HG03520 (cell line): Measurements from ENCODE around the gene KHSRP.
"Not testable (repeated sequence)": the region's sequence is repeated elsewhere in the genome, so short reads cannot be mapped to it uniquely, and the experiment has no call there.

Experiments used
- ATAC-seq: cut with Tn5 transposase; IDR thresholded peaks from one replicate; pipeline ENCODE4 v1.9.1; 2021; ENCODE audit warnings: mild to moderate bottlenecking, moderate library complexity; ENCODE audit not compliant: unreplicated experiment

KHSRP gene

DNA sequence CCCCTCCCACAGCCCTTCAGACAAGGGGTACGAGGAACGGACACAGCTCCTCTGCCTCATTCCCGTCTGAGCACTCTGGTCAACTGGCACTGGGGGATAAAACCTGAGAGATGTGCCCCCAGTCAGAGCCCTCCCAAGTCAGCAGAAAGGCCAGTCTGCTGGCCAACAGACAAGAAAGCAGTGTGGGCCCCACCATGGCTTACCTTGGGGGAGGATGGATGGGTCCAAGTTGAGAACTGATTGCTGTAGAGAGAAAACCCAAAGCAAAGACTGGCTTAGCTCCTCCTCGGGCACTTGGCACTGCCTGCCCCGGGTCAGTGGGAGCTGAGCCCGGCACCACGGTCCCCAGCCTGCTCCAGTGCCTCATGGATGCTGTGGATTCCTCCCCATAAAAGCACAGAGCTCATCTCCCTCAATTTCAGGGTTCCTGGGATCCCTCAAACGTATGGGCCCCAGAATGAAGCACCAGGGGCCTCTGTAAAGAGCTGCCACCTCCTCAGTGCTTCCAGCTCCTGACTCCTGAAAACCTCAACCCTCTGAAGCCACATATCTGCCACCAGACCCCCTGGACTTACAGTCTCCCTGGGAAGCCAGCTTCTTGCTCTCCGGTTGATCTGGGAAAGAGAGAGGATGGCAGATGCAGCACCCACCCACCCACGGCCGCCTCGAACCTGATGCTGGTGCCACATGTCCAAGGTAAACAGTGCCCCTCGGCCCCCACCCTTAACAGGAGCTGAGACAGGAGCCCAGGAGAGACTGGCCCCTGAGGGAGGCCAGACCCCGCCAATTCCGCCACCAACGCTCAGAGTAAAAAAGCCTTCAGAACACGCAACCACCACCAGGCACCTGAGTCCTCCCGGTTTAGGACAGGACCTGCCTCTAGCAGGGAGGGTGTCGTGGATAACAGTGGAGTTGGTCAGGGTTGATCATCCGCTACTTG lies 3.3 kb downstream of the KHSRP start:
- no peak for ATAC-seq

DNA sequence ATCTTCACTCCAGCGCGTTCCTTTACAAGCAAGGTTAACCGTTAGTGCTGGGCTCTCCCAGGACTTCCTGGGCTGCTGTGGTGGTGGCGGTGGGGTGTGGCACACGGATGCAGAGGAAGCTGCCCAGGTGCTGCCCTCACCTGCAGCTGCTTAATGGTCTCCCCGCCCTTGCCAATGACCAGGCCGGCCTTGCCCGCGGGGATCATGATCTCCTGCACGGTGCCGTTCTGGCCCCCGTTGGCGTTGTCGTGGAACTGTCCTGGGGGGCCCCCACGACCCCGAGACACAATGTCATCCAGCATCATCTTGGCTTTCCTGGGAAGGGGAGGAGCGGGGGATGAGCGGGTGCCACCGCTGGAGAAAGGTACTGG lies 6.1 kb downstream of the KHSRP start:
- no peak for ATAC-seq

DNA sequence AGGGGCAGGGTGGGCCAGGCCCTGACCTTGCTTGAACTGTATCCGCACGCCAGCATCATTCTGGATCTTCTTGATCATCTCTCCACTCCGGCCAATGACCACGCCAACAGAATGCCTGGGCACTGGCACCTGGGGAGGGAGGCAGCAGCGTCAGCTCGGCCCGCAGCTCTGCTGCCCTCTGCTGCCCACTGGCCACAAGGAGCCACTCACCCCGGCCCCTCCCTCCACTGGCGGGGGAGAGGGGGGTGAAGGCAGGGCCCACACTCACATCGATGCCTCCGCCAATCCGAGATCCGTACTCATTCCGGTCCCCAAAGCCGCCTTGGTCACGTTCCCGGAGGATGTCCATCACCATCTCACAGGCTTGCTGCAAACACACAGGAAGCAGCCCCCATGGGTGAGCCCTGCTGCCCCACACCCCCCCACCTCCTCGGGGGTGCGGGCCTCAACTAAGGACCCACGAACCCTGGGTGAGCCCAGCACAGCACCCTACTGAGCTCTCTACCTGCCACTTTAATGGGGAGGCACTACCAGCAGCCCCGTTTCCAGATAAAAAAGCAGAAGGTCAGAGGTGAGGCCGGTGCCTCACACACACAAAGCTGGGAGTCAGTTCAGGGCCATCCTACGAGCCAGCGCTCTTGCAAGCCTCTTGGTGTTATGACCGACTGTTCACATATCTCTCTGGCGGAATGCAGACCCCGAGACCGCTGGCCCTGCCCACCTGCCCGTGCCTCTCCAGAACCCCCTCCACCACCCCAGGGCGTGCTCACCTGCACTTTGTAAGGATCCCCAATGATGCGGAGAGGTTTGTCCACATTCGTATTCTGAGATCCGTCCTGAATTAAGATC lies 6.7 kb downstream of the KHSRP start:
- ATAC-seq = no peak

DNA sequence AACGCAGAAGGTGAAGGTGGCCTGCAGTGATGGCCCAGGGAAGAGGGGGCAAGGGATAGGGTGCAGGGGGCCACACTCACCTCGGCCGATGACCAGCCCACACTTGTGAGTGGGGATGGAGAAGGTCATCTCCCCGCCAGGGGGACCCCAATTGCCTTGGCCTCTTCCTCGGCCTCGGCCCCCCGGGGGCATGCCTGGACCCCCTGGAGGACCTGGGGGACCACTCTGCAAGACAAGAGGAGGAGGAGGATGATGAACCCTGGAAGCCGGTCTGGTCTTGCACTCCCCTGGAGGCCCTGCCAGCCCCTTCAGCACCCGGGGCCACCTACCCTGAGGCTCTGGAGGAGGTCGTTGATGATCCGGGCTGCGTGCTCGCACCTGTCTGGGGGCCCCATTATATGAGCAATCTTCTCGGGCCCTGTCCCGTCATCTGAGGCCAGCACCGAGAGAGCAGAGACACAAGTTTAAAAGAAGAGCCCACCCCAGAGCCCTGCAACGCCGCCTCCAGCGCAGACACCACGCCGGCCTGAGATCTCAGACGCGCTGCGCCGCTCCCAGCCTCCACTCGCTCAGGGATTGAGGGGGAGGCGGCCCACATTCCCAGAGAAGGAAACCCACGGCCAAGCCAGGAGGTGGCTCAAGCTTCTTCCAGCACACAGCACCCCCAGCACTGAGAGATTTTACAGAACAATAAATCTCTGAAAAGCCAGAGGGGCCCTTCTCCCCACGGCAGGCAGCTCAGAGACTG lies 7.8 kb downstream of the KHSRP start:
- no peak for ATAC-seq

DNA sequence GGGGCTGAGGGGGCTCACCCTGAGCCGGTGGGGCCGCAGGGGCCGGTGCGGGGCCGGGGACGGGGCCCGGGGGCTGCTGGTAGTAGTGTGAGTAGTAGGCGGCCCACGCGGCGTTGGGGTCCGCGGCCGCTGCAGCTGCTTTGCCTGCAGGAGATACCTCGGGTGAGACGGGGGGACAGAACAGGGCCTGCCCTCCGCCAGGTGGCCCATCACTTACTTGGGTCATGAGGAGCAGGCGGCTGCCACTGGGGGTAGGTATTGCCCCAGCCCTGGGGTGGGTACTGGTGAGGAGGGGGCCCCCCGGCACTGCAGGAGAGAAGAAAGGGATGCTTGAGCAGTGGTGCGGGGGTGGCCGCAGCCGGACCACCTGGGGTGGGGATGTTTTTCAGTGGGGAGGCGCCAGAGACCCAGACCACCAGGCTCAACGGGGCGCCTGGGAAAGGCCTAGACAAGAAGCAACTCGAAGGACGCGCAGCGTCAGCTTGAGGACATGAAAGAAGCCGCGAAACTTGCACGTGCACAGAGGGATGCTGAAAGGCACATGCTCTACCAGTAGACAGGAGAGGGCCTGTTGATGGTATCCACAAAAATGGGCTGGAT lies 8.9 kb downstream of the KHSRP start:
- no peak for ATAC-seq

DNA sequence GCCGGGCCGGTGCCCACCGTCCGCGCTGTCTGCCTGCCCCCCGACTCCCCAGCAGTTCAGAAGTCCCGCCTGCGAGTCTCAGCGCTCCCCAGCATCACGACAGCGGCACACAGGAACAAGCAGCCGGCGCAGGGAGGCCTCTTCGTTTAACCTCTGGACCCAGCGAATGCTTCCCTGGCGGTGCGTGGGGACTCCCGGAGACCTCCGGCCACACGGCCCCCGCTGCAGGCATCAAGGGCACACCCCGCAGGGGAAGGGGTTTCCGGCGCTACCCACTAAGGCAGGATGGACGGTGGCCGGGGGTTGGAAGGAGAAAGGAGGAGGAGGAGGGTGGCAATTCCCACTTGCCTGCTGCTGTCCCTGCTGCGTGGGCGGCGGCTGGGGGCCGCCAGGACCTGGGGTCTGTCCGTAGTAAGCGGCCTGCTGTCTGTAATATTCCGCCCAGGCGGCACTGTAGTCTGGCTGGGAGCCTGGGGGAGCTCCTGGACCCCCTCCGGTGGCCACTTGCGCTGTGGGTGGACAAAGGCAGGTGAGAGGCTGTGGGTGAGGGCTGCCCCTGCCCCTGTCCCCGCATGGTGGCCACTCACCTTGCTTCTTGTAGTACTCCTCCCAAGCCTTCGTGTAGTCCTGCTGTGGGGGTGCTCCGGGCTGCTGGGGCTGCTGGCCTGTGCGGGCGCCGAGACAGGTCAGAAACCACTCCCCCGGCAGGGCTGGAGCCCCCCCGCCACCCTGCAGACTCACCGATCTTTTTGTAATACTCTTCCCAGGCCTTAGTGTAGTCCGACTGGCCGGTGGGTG lies 9.6 kb downstream of the KHSRP start:
- ATAC-seq = no peak

- no peak for ATAC-seq
These were observed 10.6 kb downstream of the KHSRP start for GRCh38 chr19:6413721-6414643.

DNA sequence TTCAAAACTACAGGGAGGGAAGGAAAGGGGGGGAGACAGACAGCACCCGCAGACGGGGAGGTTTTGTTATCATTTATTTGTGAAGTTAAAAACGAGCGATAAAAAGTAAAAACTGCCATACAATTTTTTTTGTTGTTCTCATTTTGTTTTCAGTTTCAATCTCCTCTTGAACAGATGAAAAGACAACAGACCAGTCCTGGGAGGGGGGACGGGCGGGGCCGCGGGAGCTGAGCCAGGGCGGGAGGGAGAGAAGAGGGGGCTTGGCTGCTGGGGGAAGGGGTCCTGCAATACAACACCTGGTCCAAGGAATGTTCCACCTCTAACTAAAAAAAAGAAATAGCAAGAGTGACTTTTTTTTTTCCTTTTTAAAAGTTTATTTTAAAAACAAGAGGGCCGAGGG lies 11.3 kb downstream of the KHSRP start:
- ATAC-seq = no peak

- no peak for ATAC-seq
These were observed 12.0 kb downstream of the KHSRP start for GRCh38 chr19:6412447-6413091.

DNA sequence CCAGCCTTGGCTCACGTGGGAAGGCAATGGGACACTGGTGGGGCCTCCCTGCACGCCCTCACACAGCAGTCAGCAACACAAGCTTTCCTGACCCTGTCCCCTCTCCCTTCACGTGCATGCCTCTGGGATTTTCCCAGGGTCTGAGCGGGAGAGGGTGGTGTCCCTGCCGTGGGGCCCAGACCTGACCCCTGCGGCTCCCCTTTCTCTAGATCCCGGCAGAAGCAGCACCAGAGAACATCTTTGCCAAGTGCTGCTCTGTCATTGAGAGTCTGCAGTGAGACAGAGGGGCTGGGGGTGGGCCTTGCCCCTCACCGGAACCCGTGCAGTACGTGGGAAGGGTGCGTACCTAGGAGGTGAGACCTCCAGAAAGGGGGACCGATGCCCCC lies 12.6 kb downstream of the KHSRP start:
- ATAC-seq = no peak

GRCh38 chr19:6409346-6409745 lies 15.3 kb downstream of the KHSRP start:
- ATAC-seq = no peak

DNA sequence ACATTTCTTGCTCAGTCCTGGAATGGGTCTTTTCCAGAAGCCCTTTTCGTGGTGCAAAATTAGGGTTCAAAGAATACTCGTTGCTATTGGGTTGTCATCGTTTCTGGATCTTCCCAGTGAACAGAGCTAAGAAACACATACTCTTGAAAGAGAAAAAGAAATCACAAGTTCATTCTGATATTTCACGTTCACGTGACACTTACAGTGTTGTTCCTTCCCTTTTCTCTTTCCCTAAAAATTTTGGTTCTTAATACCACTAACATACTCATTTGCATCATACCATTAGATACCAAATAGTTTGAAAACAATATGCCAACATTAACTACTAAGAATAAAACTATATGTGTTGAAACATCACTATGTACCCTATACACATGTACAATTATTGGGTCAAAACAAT lies 18.2 kb downstream of the KHSRP start:
- no peak for ATAC-seq

GRCh38 chr19:6402837-6403608 lies 21.6 kb downstream of the KHSRP start:
- ATAC-seq = no peak

DNA sequence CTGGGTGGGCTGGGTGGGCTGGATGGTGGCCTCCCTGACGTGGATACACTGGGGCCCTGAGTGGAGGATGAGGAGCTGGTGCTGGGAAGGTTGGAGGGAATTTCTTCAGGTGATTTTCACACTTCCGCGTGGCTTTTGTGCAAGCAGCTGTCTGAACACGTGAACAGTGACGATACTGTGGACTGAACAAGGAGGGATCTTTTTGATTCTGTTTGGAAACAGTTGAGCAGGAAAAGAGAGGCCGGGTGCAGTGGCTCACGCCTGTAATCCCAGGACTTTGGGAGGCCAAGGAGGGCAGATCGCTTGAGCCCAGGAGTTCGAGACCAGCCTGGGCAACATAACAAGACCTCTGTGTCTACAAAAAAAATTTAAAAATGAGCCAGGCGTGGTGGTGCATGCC lies 22.6 kb downstream of the KHSRP start:
- ATAC-seq = no peak

DNA sequence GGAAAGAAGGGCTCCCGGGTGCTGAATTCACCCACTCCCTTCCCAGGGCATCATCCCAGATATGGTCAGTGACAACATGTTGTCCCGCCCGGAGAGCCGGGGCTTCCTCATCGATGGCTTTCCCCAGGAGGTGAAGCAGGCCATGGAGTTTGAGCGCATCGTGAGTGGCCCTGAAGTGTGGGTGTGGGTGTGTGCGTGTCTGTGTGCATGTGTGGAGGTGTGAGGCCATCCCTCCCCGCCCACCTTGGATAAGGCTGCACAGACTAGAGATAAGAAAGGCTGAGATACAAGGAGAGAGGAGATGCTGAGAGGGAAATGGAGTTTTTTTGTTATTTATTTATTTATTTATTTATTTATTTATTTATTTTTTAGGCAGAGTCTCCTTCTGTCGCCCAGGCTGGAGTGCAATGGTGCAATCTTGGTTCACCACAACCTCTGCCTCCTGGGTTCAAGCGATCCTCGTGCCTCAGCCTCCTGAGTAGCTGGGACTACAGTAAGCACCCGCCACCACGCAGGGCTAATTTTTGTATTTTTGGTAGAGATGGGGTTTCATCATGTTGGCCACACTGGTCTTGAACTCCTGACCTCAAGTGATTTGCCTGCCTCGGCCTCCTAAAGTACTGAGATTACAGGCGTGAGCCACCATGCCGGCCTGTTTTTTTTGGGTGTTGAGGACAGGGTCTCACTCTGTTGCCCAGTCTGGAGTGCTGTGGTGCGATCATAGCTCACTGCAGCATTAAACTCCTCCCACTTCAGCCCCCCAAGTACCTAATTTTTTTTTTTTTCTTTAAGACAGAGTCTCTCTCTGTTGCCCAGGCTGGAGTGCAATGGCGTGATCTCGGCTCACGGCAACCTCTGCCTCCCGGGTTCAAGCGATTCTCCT lies 24.3 kb downstream of the KHSRP start:
- ATAC-seq = not testable (repeated sequence)

DNA sequence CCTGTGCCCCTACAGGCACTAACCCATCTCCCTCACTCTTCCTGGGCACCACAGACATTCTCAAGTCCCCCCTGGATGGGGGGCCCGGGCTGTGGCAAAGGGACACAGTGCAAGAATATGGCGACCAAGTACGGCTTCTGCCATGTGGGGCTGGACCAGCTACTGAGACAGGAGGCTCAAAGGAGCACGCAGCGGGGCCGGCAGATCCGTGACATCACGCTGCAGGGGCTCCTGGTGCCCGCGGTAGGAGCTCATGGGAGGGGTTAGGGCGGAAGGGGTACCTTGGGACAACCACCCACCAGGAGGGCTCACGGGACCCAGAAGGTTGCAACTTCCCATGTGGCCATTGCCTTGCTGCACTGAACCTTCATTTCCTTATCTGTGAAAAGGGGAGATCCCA lies 28.3 kb downstream of the KHSRP start:
- ATAC-seq = no peak

GRCh38 chr19:6394831-6395230 lies 29.8 kb downstream of the KHSRP start:
- no peak for ATAC-seq
